ENCODE data around the gene PLCH1.

DNA sequence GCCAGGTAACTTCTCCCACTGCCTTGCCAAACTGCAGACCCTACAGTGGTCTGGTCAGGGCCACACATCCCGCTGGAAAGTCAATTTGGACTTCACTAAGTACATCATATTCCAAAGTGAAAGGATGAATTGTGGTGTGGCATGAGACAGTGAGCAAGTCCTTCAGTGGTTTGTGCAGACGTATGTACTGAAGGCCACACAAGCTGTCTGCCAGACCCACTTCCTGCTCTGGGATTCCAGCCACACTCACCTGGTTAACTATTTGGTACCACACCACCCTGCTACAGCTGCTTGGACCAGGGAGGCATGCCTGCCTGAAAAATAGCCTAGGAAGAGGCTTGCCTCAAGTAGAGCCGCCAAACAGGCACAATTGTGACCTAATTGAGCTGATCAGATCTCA lies 357.3 kb downstream of the PLCH1 start:
- TF ChIP-seq POLR2A (IDR thresholded peaks at IDR 0.05) (no peak), EP300 (IDR thresholded peaks at IDR 0.05) (no peak)
- TF ChIP-seq, protein P1, sequence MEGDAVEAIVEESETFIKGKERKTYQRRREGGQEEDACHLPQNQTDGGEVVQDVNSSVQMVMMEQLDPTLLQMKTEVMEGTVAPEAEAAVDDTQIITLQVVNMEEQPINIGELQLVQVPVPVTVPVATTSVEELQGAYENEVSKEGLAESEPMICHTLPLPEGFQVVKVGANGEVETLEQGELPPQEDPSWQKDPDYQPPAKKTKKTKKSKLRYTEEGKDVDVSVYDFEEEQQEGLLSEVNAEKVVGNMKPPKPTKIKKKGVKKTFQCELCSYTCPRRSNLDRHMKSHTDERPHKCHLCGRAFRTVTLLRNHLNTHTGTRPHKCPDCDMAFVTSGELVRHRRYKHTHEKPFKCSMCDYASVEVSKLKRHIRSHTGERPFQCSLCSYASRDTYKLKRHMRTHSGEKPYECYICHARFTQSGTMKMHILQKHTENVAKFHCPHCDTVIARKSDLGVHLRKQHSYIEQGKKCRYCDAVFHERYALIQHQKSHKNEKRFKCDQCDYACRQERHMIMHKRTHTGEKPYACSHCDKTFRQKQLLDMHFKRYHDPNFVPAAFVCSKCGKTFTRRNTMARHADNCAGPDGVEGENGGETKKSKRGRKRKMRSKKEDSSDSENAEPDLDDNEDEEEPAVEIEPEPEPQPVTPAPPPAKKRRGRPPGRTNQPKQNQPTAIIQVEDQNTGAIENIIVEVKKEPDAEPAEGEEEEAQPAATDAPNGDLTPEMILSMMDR (IDR thresholded peaks at IDR 0.05), result no peak

All from ovary (tissue), 3 donors.